HL-60 (cell line): Measurements from ENCODE around the gene HNRNPCL1.

Experiments used
- DNase-seq, 2 experiments: peaks; one replicate each; pipeline ENCODE4 v3.0.0-alpha.2; 2010 to 2020; ENCODE audit warnings: low read depth in 1 of 2, low spot score in 1 of 2
- H3K27ac ChIP-seq: fragments of 250-450 bp; sonication (Bioruptor Pico); replicated peaks from 2 replicates; pipeline ENCODE4 v1.5.1; 2020; ENCODE audit warnings: mild to moderate bottlenecking, moderate library complexity
- H3K27me3 ChIP-seq: fragments of 250-450 bp; sonication (Bioruptor Pico); 2 replicates; pipeline ENCODE4 v1.5.1; 2021; ENCODE audit warnings: mild to moderate bottlenecking, moderate library complexity; ENCODE audit not compliant: insufficient read depth, poor library complexity, severe bottlenecking
- H3K4me3 ChIP-seq: replicated peaks from 2 replicates; pipeline ENCODE4 v1.5.1; 2011; ENCODE audit warnings: mild to moderate bottlenecking, control low read depth, low read length; ENCODE audit not compliant: insufficient read depth
- CTCF ChIP-seq: IDR thresholded peaks from one replicate; pipeline ENCODE4 v1.5.1; 2011; ENCODE audit warnings: low read length, control low read depth, inconsistent platforms; ENCODE audit not compliant: insufficient read depth
- GABPA ChIP-seq: IDR thresholded peaks from 2 replicates; pipeline ENCODE4 v1.6.1; 2012; ENCODE audit warnings: low read depth
- POLR2AphosphoS5 ChIP-seq: IDR thresholded peaks from 2 replicates; pipeline ENCODE4 v1.6.1; 2012; ENCODE audit warnings: low read depth
- REST ChIP-seq: IDR thresholded peaks from 2 replicates; pipeline ENCODE4 v1.6.1; 2012; ENCODE audit warnings: low read depth; ENCODE audit not compliant: insufficient replicate concordance
- SPI1 ChIP-seq: IDR thresholded peaks from 2 replicates; pipeline ENCODE4 v1.6.1; 2012; ENCODE audit warnings: low read depth, mild to moderate bottlenecking, borderline replicate concordance

Gene HNRNPCL1

GRCh38 chr1:12811409-12811784 lies 37.1 kb downstream of the HNRNPCL1 start:
- no peak for DNase-seq

GRCh38 chr1:12810691-12811408 lies 37.7 kb downstream of the HNRNPCL1 start:
- no peak for DNase-seq
- H3K27me3 ChIP-seq = no peaks in the 10 kb centered on the region
- no peak overlapping the region for H3K27ac ChIP-seq
- no peak for TF ChIP-seq SPI1
- TF ChIP-seq REST = no peak
- TF ChIP-seq GABPA = no peak
- no peak for TF ChIP-seq POLR2AphosphoS5
- no peak for TF ChIP-seq CTCF
- H3K4me3 ChIP-seq = no peak overlapping the region

More at GRCh38 chr1:12811409-12811784, 37.1 kb downstream of the HNRNPCL1 start:
- no peak overlapping the region for H3K4me3 ChIP-seq
- TF ChIP-seq POLR2AphosphoS5 (no peak), GABPA (no peak), REST (no peak), CTCF (no peak), SPI1 (no peak)
- no peak overlapping the region for H3K27ac ChIP-seq
- no peaks in the 10 kb centered on the region for H3K27me3 ChIP-seq

GRCh38 chr1:12809933-12810332 lies 38.6 kb downstream of the HNRNPCL1 start:
- no peak for DNase-seq
- Histone ChIP-seq H3K27ac (no peak overlapping the region), H3K4me3 (no peak overlapping the region), H3K27me3 (no peaks in the 10 kb centered on the region)
- TF ChIP-seq CTCF (no peak), POLR2AphosphoS5 (no peak)

GRCh38 chr1:12799730-12800129 lies 48.8 kb downstream of the HNRNPCL1 start:
- DNase-seq = no peak
- Histone ChIP-seq H3K27me3 (no peaks in the 10 kb centered on the region), H3K27ac (no peak overlapping the region), H3K4me3 (no peak overlapping the region)
- TF ChIP-seq REST = no peak
- TF ChIP-seq SPI1 = no peak
